NCI-H187 treated with DMSO at 0.1 percent for 48 hours (cell line): ENCODE results near the gene PGBD5.

Experiments
- DNase-seq: peaks from one replicate; lab custom pipeline; 2025; lab: John Stamatoyannopoulos, UW

The PGBD5 gene

GRCh38 chr1:230376296-230376695 lies 49.8 kb downstream of the PGBD5 start:
- no peak for DNase-seq

- DNase-seq, result peak; percentile 29
These were observed 50.4 kb downstream of the PGBD5 start for GRCh38 chr1:230375780-230376179.

- DNase-seq, result no peak
These were observed 51.0 kb downstream of the PGBD5 start for GRCh38 chr1:230375147-230375546.

GRCh38 chr1:230371923-230372703 lies 54.0 kb downstream of the PGBD5 start:
- DNase-seq, result no peak

- no peak for DNase-seq
These were observed 56.0 kb downstream of the PGBD5 start for GRCh38 chr1:230370109-230370508.

GRCh38 chr1:230368871-230369270 lies 57.3 kb downstream of the PGBD5 start:
- no peak for DNase-seq

- no peak for DNase-seq
These were observed 57.8 kb downstream of the PGBD5 start for GRCh38 chr1:230368363-230368762.

- no peak for DNase-seq
These were observed 59.6 kb downstream of the PGBD5 start for GRCh38 chr1:230366504-230366915.

GRCh38 chr1:230365723-230366307 lies 60.3 kb downstream of the PGBD5 start:
- no peak for DNase-seq

GRCh38 chr1:230362949-230363348 lies 63.2 kb downstream of the PGBD5 start:
- no peak for DNase-seq

GRCh38 chr1:230361941-230362340 lies 64.2 kb downstream of the PGBD5 start:
- no peak for DNase-seq

GRCh38 chr1:230359992-230360668 lies 66.0 kb downstream of the PGBD5 start:
- DNase-seq, result no peak

- DNase-seq, result no peak
These were observed 69.0 kb downstream of the PGBD5 start for GRCh38 chr1:230356869-230357794.

GRCh38 chr1:230356190-230356589 lies 69.9 kb downstream of the PGBD5 start:
- no peak for DNase-seq

GRCh38 chr1:230355594-230355993 lies 70.5 kb downstream of the PGBD5 start:
- DNase-seq, result no peak

- DNase-seq, result no peak
These were observed 71.0 kb downstream of the PGBD5 start for GRCh38 chr1:230355128-230355527.

- no peak for DNase-seq
These were observed 72.1 kb downstream of the PGBD5 start for GRCh38 chr1:230354005-230354404.

- DNase-seq, result no peak
These were observed 73.6 kb downstream of the PGBD5 start for GRCh38 chr1:230352537-230352936.

GRCh38 chr1:230351983-230352382 lies 74.1 kb downstream of the PGBD5 start:
- no peak for DNase-seq

- DNase-seq, result no peak
These were observed 74.6 kb downstream of the PGBD5 start for GRCh38 chr1:230351514-230351913.

- DNase-seq, result no peak
These were observed 75.8 kb downstream of the PGBD5 start for GRCh38 chr1:230350208-230350921.
